ENCODE measurements around the gene BICC1.
"Not testable (repeated sequence)": the region's sequence is repeated elsewhere in the genome, so short reads cannot be mapped to it uniquely, and the experiment has no call there.

BICC1 gene

DNA sequence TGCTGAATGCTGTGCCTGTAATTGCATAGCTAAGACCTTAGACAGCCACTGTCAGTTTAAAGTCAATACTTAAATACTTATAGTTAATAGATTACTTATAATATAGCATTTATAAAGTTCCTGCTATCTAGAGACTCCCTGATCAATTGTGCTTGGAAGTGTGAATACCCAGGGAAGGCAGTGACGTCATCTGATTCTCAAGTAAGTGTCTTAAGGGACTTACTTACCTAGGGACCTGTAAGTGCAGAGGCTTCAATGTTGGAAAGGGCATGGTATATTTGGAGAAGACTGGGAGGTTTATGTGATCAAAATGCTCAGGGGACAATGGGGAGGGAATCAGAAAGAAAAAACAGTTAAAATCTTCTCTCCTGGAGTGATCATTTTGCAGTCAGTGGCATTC lies 55.0 kb downstream of the BICC1 start:
- no peak for DNase-seq (ENCODE audit: low read depth)

DNA sequence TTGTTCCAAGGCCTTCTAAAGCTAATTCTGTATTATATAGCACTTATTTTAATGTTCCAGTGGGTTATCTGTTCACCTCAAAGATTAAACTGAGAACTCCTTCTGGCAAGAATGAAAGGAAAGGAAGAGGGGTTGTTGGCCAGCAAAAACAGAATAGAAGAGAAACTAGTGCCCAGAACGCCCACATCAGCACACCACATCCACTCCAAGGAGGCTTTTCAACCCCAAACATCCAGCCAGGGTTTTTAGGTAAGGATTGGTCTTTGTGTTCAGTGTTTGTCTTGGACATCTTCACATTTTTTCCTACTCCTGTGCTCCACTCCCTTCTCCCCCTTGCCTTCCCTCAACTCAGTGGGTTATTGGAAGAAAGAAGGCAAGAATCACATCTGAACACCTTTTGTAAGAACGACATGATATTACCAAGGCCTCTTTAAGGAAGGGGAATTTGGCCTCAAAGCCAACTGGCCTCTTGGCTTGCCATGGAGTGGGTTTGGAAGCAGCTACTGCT lies 55.8 kb downstream of the BICC1 start:
- DNase-seq (ENCODE audit: low read depth): no peak

GRCh38 chr10:58570307-58570723 lies 57.6 kb downstream of the BICC1 start:
- DNase-seq (ENCODE audit: low read depth): no peak

DNA sequence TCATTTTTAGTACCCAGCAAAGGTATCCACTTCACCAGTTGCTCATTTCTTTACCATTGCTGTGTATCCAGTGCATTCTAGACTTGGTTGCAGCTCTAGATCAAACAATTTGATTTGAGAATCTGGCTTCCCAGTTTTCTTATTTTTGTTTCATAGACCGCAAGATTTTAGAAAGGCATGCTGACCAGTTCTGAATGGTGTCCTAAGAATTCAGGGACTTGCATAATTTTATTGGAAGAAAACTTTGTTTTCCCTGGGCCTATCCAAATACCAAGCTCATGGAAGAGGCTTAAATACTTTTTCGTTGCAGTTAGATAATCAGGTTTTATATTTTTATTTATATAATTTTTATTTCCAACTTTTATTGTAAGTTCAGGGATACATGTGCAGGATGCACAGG lies 58.3 kb downstream of the BICC1 start:
- DNase-seq (ENCODE audit: low read depth): no peak

DNA sequence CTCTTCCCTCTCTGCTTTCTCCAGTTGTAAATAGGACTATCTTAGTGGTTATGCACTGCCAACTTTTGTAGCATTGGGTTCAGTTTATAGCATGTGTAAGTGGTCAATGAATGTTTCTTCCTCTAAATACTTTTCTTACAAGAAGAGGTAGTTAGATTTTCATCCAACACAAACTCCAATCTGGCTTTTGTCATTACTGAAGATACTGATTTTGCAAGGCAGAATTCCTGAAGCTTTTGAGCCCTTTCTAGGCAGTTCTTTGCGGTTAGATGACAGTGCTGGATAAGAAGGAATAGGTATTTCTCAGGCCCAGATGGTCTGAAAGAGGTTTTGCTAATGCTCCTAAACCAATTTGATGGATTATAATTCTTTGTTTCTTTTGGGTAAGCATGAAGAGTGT lies 60.5 kb downstream of the BICC1 start:
- no peak for DNase-seq (ENCODE audit: low read depth)

DNA sequence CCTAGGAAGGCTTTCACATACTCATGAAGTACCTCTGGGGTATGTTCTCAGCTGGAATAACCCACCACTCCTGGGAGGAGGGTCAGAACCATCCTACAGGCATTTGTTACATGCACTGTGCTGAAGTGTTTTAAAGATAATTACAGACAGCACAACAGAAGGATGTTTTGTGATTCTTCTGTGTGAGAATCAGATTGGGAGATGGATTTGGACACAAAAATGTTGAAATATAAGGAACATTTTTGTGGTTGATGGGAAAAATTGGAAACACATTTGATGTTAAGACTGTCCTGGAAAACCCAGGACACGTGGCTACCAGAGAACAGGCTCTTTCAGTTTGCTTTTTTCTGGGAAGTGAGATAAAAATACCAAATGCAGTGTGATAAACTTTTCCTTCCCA lies 61.4 kb downstream of the BICC1 start:
- DNase-seq (ENCODE audit: low read depth): no peak

DNA sequence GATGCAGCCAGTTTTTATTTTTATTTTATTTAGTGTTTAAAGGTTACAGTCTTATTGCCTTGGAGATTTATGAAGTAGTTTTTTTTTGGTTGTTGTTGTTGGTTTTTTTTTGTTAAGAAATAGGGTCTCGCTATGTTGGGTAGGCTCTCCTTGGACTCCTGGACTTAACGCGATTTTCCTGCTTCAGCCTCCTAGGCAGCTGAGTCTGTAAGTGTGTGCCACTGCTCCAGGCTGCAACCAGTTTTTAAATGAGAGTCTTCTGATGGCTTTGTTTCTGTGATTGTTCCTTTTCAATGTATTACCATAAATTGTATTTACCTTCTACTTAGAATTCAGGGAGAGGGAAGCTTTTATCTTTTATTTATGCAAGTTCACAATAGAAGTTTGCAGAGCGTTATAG lies 62.8 kb downstream of the BICC1 start:
- no peak for DNase-seq (ENCODE audit: low read depth)

DNA sequence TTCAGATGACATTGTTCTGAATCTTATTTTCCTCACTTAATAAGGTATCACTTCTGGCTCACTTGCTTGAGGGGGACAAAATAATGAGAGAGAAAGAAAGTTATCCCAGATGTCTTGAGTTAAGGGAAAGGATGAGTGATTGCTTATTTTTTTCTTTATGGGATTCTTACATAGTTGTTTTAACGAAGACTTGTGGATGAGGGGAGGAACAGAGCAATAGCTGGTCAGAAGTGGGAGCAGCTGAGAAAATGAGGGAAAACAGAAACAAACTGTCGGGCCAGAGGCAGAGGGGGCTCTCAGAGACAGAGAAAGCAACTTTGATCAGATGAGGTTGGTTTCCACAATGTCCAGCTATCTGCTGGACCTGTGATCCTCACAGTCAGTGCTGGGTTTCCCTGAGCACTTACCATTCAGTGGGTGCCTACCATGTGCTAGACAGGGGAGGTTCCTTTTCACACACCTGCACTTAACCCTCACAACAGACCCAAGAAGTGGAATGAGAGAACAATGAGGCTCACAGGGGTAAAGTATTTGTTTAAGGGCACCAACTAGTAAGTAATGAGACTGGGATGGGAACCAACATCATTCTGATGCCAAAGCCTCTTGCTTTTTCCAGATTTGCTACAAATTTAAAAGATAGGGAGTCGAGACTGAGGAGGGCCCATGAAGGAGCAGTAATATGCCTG lies 64.2 kb downstream of the BICC1 start:
- DNase-seq (ENCODE audit: low read depth): no peak

GRCh38 chr10:58577437-58577777 lies 64.7 kb downstream of the BICC1 start:
- no peak for DNase-seq (ENCODE audit: low read depth)

- DNase-seq (ENCODE audit: low read depth): no peak
These were observed 65.7 kb downstream of the BICC1 start for GRCh38 chr10:58578366-58578765.

DNA sequence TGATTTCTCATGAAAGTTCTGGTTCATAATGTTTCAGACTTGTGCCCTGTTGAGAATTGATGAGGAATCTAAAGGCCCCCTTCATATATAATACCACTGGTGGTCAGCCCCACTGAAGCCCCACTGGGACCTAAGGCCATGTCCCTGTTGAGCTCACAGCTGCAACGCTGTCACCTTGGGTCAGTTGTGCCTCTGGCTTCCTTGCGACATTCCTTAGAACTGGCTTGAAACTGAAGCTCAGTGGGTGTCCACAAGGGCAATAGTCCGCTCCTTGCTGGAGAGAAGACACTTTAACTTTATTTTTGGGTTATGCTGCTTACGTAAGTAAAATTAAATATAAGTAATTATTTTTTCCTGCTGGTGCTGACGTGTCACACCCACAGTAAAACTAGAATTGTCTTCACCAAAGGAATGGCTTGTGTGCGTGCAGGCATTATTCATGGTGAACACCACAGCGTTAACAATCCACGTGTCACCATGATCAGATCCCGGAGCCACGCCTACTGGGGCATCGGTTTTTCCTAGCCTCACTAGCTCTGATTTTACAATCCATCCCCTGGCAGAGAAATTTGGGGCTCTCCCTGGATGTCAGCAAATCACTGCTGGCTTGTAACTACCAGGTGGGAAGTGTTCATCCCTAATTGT lies 66.5 kb downstream of the BICC1 start:
- no peak for DNase-seq (ENCODE audit: low read depth)

GRCh38 chr10:58582045-58582444 lies 69.4 kb downstream of the BICC1 start:
- no peak for DNase-seq (ENCODE audit: low read depth)

- DNase-seq (ENCODE audit: low read depth): no peak
These were observed 72.8 kb downstream of the BICC1 start for GRCh38 chr10:58585435-58585834.

DNA sequence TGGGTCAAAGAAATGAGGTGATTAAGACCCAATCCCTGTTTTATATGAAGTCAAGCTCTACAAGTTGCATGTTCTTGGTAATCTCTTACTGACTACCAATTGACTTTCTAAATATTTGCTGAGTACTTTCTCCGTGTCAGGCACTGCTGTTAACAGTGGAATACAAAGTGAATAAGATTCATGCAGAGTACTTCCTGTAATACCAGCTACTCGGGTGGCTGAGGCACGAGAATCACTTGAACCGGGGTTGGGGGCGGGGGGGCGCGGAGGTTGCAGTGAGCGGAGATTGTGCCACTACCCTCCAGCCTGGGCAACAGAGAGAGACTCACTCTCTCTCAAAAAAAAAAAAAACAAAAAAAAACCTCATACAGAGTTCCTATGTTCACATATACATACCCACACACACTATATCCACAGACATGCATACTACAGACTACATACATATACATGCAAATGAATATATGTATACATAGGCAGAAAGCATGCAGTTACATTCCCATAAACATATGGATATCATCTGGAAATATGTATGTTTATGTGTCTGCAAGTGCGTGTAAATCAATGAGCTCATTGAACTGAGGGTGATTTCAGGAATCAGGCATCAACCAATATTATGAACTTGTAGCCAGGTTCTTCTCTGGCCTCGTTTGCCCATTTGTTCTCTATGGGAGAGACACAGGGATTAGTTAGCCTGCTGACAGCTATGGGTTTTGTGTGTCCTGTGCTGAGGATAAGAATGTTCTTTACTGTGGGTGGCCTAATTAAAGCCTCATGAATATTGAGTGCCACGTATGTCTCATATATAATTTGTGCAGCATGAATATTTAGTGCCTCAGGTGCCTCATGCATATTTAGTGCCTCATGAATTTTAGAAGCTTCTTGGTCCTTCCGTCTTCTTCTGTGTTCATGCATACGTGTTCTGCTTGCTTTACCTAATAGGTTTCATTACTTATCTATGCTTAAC lies 73.9 kb downstream of the BICC1 start:
- no peak for DNase-seq (ENCODE audit: low read depth)

GRCh38 chr10:58587676-58588075 lies 75.0 kb downstream of the BICC1 start:
- DNase-seq (ENCODE audit: low read depth): no peak

DNA sequence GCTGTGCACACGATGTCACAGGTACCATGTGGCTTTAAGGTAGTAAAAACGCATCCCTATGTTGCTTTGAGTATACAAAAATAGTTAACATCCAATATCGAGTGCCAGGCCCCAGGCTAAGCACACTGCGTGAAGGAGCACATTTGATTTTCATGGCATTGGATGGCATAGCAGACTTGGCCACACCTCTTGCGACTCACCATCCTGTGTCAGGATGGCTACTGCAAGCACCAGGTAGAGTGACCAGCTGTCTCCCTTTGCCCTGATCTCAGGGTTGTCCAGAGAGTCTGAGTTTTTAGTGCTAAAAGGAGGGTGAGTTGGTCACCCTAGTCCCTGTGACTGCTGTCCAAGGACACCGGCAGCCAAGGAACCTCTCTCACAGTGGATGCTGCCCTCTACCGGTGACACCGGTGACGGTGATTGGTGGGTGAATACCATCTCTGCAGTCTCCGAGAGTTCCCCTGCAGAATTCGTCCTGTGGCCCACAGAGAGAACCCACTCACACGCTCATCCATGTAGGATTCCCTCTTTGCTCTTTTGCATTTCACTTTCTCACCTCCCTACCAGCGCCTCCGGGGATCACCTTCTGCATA lies 76.1 kb downstream of the BICC1 start:
- DNase-seq (ENCODE audit: low read depth): no peak

- no peak for DNase-seq (ENCODE audit: low read depth)
These were observed 77.6 kb downstream of the BICC1 start for GRCh38 chr10:58590152-58590840.

GRCh38 chr10:58590924-58591323 lies 78.3 kb downstream of the BICC1 start:
- no peak for DNase-seq (ENCODE audit: low read depth)

- DNase-seq (ENCODE audit: low read depth): no peak
These were observed 80.3 kb downstream of the BICC1 start for GRCh38 chr10:58593008-58593407.

DNA sequence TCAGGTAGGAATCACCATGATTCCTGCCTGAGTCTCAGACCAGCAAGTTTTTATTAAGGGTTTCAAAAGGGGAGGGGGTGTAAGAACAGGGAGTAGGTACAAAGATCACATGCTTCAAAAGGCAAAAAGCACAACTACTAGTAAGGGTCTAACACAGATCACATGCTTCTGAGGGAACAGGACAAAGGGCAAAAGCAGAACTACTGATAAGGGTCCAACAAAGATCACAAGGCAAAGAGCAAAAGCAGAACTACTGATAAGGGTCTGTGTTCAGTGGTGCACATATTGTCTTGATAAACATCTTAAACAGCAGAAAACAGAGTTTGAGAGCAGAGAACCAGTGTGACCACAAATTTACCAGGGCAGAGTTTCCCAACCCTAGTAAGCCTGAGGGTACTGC lies 84.5 kb downstream of the BICC1 start:
- not testable (repeated sequence) for DNase-seq (ENCODE audit: low read depth)

DNA sequence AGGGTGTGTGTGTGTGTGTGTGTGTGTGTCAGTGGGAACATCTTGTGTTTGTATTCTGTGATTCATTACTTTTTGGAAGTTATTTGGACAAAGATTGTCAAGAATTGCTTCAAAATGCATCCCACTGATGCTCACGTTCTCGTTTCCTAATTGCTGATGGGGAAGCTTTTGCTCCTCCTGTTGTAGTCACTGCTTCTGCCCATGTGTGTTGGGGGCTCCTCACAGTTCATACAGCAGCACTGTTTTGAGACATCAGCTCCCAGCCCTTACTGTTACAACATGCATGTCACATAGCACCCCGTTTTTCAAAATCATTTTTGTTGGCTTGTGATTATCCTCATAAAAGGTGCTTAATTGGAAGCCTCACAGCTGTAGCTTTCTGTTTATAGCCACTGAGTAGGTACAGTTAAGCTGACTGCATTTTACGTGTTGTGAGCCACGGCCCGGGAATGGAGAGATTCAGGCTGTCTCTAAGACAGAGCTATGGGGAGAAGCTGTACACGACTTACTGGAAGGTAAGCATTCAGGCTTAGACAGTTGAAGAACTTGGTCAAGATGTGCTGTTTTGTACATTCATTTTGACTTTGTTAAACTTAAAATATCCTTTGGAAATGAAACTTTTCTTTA lies 87.4 kb downstream of the BICC1 start:
- DNase-seq (ENCODE audit: low read depth): no peak
